ENCODE data around the gene PTPN11.

DNA sequence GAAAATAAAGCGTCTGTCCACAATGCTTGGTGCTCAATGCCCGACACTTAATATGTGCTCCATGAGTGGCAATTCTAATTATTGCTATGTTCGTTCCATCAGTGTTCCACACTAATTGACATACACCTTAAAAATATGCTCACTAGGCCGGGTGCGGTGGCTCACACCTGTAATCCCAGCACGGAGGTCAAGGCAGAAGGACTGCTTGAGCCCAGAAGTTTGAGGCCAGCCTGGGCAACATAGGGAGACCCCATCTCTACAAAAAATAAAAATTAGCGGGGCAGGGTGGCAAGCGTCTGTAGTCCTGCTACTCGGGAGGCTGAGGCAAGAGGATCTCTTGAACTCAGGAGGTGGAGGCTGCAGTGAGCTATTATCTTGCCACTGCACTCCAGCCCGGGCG, 35.9 kb upstream of the PTPN11 start:
- TF ChIP-seq GATA3 (IDR thresholded peaks at IDR 0.05; ENCODE audit: low read depth, low read length) (no peak), GATA2 (IDR thresholded peaks at IDR 0.05; ENCODE audit: low read depth, low read length) (no peak)
